ENCODE data around the gene ITGB3.

The ITGB3 gene

DNA sequence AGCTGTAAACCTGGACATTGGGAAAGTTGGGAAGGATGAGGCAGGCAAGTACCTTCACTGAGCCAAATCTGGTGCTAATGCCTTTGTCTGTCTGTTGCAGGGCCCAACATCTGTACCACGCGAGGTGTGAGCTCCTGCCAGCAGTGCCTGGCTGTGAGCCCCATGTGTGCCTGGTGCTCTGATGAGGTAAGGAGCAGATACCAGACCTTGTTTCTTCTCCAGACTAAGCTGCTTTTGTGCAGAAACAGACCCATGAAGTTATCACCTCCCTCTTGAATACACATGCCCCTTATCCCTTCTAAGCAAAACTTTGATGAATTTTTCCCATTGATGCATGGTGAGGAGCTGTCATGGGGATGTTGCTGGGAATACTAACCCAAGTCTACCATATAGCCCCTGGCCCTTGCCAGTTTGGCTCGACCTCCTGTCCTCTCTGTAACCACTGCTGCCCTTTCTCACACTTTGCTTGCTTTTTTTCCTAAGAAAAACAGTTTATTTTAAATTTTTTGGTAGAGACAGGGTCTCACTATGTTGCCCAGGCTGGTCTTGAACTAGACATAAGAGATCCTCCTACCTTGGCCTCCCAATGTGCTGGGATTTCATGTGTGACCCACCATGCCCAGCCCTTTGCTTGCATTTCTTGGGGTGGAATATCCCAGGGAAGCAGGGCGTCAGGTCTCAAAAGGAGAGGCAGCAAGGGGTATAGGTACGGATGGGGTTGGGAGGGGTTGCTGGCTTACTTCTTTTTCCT is 20.9 kb downstream of the ITGB3 start:
- Histone ChIP-seq H3K27ac (ENCODE audit: low read length) (no peak overlapping the region), H3K4me1 (ENCODE audit: insufficient read depth, low read length) (no peaks in the 10 kb centered on the region), H3K4me2 (ENCODE audit: insufficient read depth, low read length) (no peak overlapping the region), H3K36me3 (ENCODE audit: insufficient read depth, low read length) (no peaks in the 10 kb centered on the region), H3K27me3 (ENCODE audit: insufficient read depth, low read length, poor library complexity) (no peaks in the 10 kb centered on the region), H2AFZ (ENCODE audit: low read depth, low read length) (no peak overlapping the region), H4K20me1 (ENCODE audit: insufficient read depth, low read length) (no peaks in the 10 kb centered on the region), H3K9me3 (ENCODE audit: insufficient read depth, low read length, severe bottlenecking) (no peaks in the 10 kb centered on the region), H3K9ac (ENCODE audit: low read depth, low read length) (no peak overlapping the region), H3K79me2 (ENCODE audit: insufficient read depth, low read length) (no peaks in the 10 kb centered on the region), H3K4me3 (ENCODE audit: low read depth in 1 of 2, low read length in 2 of 2) (no peak overlapping the region)
- ATAC-seq (ENCODE audit: insufficient read depth, low read depth), result no peak
- no peak for DNase-seq
- TF ChIP-seq, protein P1, sequence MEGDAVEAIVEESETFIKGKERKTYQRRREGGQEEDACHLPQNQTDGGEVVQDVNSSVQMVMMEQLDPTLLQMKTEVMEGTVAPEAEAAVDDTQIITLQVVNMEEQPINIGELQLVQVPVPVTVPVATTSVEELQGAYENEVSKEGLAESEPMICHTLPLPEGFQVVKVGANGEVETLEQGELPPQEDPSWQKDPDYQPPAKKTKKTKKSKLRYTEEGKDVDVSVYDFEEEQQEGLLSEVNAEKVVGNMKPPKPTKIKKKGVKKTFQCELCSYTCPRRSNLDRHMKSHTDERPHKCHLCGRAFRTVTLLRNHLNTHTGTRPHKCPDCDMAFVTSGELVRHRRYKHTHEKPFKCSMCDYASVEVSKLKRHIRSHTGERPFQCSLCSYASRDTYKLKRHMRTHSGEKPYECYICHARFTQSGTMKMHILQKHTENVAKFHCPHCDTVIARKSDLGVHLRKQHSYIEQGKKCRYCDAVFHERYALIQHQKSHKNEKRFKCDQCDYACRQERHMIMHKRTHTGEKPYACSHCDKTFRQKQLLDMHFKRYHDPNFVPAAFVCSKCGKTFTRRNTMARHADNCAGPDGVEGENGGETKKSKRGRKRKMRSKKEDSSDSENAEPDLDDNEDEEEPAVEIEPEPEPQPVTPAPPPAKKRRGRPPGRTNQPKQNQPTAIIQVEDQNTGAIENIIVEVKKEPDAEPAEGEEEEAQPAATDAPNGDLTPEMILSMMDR (IDR thresholded peaks at IDR 0.05; ENCODE audit: borderline replicate concordance, extremely low read depth, low read length, poor library complexity, severe bottlenecking), result no peak
- no peak for TF ChIP-seq EZH2 (IDR thresholded peaks at IDR 0.05; ENCODE audit: borderline replicate concordance, low read depth, low read length, severe bottlenecking)

- Histone ChIP-seq H3K4me3 (ENCODE audit: low read depth in 1 of 2, low read length in 2 of 2) (no peak overlapping the region), H3K27me3 (ENCODE audit: insufficient read depth, low read length, poor library complexity) (no peaks in the 10 kb centered on the region), H3K4me1 (ENCODE audit: insufficient read depth, low read length) (no peaks in the 10 kb centered on the region), H2AFZ (ENCODE audit: low read depth, low read length) (no peak overlapping the region), H3K27ac (ENCODE audit: low read length) (no peak overlapping the region), H3K79me2 (ENCODE audit: insufficient read depth, low read length) (no peaks in the 10 kb centered on the region), H3K4me2 (ENCODE audit: insufficient read depth, low read length) (no peak overlapping the region), H4K20me1 (ENCODE audit: insufficient read depth, low read length) (no peaks in the 10 kb centered on the region), H3K9me3 (ENCODE audit: insufficient read depth, low read length, severe bottlenecking) (no peaks in the 10 kb centered on the region), H3K36me3 (ENCODE audit: insufficient read depth, low read length) (no peaks in the 10 kb centered on the region), H3K9ac (ENCODE audit: low read depth, low read length) (no peak overlapping the region)
- TF ChIP-seq, protein P1 (IDR thresholded peaks at IDR 0.05; ENCODE audit: borderline replicate concordance, extremely low read depth, low read length, poor library complexity, severe bottlenecking), result no peak
- no peak for TF ChIP-seq EZH2 (IDR thresholded peaks at IDR 0.05; ENCODE audit: borderline replicate concordance, low read depth, low read length, severe bottlenecking)
- ATAC-seq (ENCODE audit: insufficient read depth, low read depth), result no peak
- no peak for DNase-seq
Measured at GRCh38 chr17:47275245-47275984, 21.8 kb downstream of the ITGB3 start.

DNA sequence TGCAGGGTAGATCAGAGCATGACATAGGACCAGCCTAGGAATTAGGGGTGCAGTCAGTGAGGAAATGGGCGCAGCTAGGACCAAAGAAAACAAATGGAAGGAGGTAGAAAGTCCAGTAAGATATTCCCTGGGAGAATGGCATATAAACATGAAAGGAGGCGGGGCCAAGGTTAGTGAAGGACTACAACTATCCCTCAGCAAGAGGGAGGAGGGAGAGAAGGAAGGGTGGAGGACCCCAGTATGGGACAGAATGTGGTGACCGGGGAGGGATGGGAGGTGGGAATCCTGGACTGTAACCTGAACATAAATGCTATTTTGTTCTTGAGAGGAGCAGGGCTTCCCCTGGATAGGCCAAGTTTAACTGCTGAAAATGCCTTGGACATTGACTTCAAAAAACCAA is 22.8 kb downstream of the ITGB3 start:
- Histone ChIP-seq H3K9ac (ENCODE audit: low read depth, low read length) (no peak overlapping the region), H3K9me3 (ENCODE audit: insufficient read depth, low read length, severe bottlenecking) (no peaks in the 10 kb centered on the region)

More for the DNA sequence above, 22.8 kb downstream of the ITGB3 start:
- Histone ChIP-seq H3K27ac (ENCODE audit: low read length) (no peak overlapping the region), H3K79me2 (ENCODE audit: insufficient read depth, low read length) (no peaks in the 10 kb centered on the region), H3K4me3 (ENCODE audit: low read depth in 1 of 2, low read length in 2 of 2) (no peak overlapping the region), H3K4me1 (ENCODE audit: insufficient read depth, low read length) (no peaks in the 10 kb centered on the region), H2AFZ (ENCODE audit: low read depth, low read length) (no peak overlapping the region), H3K27me3 (ENCODE audit: insufficient read depth, low read length, poor library complexity) (no peaks in the 10 kb centered on the region), H4K20me1 (ENCODE audit: insufficient read depth, low read length) (no peaks in the 10 kb centered on the region), H3K4me2 (ENCODE audit: insufficient read depth, low read length) (no peak overlapping the region), H3K36me3 (ENCODE audit: insufficient read depth, low read length) (no peaks in the 10 kb centered on the region)
- ATAC-seq (ENCODE audit: insufficient read depth, low read depth) (no peak), DNase-seq (no peak)
- TF ChIP-seq EZH2 (IDR thresholded peaks at IDR 0.05; ENCODE audit: borderline replicate concordance, low read depth, low read length, severe bottlenecking), result no peak
- TF ChIP-seq, protein P1 (IDR thresholded peaks at IDR 0.05; ENCODE audit: borderline replicate concordance, extremely low read depth, low read length, poor library complexity, severe bottlenecking), result no peak
